HUES6 (cell line): ENCODE measurements around the gene TNFRSF4.
A peak's percentile ranks its signal among the peaks of the same experiment; 100 is the strongest.

Experiments used
- H3K27ac ChIP-seq: 2 replicates; pipeline ENCODE4 v1.7.0; 2013; ENCODE audit warnings: low read depth, mild to moderate bottlenecking, low read length, inconsistent platforms
- H3K27me3 ChIP-seq: 2 replicates; pipeline ENCODE4 v1.6.1; 2013; ENCODE audit warnings: low read length; ENCODE audit not compliant: control insufficient read depth, insufficient read depth
- H3K36me3 ChIP-seq: 2 replicates; pipeline ENCODE4 v1.6.1; 2013; ENCODE audit warnings: low read length; ENCODE audit not compliant: control insufficient read depth, insufficient read depth
- H3K4me1 ChIP-seq: 2 replicates; pipeline ENCODE4 v1.6.1; 2013; ENCODE audit warnings: low read length; ENCODE audit not compliant: control insufficient read depth, insufficient read depth
- H3K4me3 ChIP-seq: 2 replicates; pipeline ENCODE4 v1.5.1; 2013; ENCODE audit warnings: low read depth, low read length
- H3K9ac ChIP-seq: one replicate; pipeline ENCODE4 v1.6.1; 2013; ENCODE audit warnings: mild to moderate bottlenecking, low read length
- H3K9me3 ChIP-seq: 2 replicates; pipeline ENCODE4 v1.6.1; 2013; ENCODE audit warnings: low read depth, low read length; ENCODE audit not compliant: control insufficient read depth, insufficient read depth

Gene TNFRSF4

GRCh38 chr1:1231400-1232207 is 17.7 kb upstream of the TNFRSF4 start, which contains the start of gene SDF4:
Gene SDF4, minus strand, starts transcription at chr1:1232001. Its CDS starts 3,229 bp downstream, at chr1:1228772.
- Histone ChIP-seq H3K27me3 (no peaks in the 10 kb centered on the region), H3K9ac (peak within 1 kb of the TSS; percentile 97), H3K9me3 (0 out of 2 replicates have a peak, but pooled peaks cover 2% of the 10 kb centered on the region), H3K36me3 (peaks cover 27% of the 10 kb centered on the region), H3K4me1 (peaks cover 3% of the 10 kb centered on the region; the same call in 1 of the 2 replicates), H3K4me3 (peak within 1 kb of the TSS; percentile 97), H3K27ac (peak within 1 kb of the TSS; percentile 92)

DNA sequence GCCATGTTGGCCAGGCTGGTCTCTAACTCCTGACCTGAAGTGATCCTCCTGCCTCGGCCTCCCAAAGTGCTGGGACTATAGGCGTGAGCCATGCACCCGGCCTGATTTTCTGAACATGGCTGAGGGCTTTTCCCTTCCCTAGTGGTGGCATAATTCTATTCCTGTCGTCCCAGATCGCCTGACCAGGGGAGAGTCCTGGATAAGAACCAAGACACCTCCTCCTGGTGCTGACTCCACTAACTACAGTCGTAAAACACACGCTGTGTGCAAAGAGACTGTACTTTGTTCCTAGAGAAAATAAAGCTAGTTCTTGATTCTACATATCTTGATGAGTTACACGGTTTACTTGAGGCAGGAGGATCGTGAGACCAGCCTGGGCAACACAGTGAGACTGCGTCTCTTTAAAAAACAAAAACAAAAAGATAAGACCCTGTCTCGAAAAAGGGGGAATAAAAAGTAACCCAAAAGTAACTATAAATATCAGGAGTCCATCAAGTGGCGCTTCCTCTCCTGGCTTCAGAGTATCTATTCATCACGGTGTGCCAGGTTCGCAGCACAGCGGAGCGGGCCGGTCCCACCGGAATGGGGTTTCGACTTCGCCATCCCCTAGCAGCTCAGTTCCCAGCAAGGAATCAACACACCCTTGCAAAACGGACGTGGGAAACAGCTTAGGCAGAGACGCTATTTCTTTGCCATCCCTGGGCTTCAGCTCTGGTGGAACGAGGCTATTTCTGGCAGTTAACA is 16.9 kb upstream of the TNFRSF4 start:
- peaks cover 33% of the 10 kb centered on the region for H3K36me3 ChIP-seq
- peak overlapping the region; percentile 97 for H3K4me3 ChIP-seq
- peak overlapping the region; percentile 97 for H3K9ac ChIP-seq
- peaks cover 3% of the 10 kb centered on the region; the same call in 1 of the 2 replicates for H3K4me1 ChIP-seq
- no peaks in the 10 kb centered on the region for H3K27me3 ChIP-seq
- peak overlapping the region; percentile 92; the same call in 1 of the 2 replicates for H3K27ac ChIP-seq
- H3K9me3 ChIP-seq, result 0 out of 2 replicates have a peak, but pooled peaks cover 2% of the 10 kb centered on the region

DNA sequence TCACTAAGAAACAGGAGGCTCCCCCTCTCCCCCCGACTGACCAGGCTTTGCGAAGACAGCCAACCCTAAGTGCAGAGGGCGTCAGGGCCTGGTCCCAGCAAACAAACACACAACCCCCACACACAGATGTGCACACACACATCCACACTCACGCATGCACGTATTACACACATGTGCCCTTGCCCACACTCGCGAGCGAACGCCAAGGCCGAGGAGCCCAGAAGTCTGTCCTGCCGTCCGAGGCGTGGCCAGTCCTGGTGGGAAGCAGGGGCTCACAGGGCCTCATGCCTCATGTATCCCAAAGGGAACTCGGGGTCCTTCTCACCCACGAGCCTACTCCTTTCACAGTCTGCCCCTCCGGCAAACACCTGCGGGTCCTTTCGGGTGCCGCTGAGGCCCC is 15.8 kb upstream of the TNFRSF4 start:
- H3K27ac ChIP-seq, result no peak overlapping the region
- H3K4me1 ChIP-seq, result peaks cover 3% of the 10 kb centered on the region; the same call in 1 of the 2 replicates
- H3K27me3 ChIP-seq, result no peaks in the 10 kb centered on the region
- H3K36me3 ChIP-seq, result peaks cover 40% of the 10 kb centered on the region
- H3K9me3 ChIP-seq, result 0 out of 2 replicates have a peak, but pooled peaks cover 2% of the 10 kb centered on the region
- no peak overlapping the region for H3K9ac ChIP-seq
- H3K4me3 ChIP-seq, result no peak overlapping the region

- Histone ChIP-seq H3K36me3 (peaks cover 46% of the 10 kb centered on the region), H3K9me3 (0 out of 2 replicates have a peak, but pooled peaks cover 2% of the 10 kb centered on the region)
These were observed 14.8 kb upstream of the TNFRSF4 start for GRCh38 chr1:1228596-1229321.

GRCh38 chr1:1228187-1228586 is 14.2 kb upstream of the TNFRSF4 start:
- Histone ChIP-seq H3K27ac (no peak overlapping the region), H3K9me3 (0 out of 2 replicates have a peak, but pooled peaks cover 2% of the 10 kb centered on the region), H3K9ac (no peak overlapping the region), H3K36me3 (peaks cover 47% of the 10 kb centered on the region), H3K4me3 (no peak overlapping the region), H3K4me1 (peaks cover 3% of the 10 kb centered on the region; the same call in 1 of the 2 replicates), H3K27me3 (no peaks in the 10 kb centered on the region)

More at GRCh38 chr1:1228596-1229321, 14.8 kb upstream of the TNFRSF4 start:
- Histone ChIP-seq H3K27ac (no peak overlapping the region), H3K4me1 (peaks cover 3% of the 10 kb centered on the region; the same call in 1 of the 2 replicates), H3K9ac (no peak overlapping the region), H3K4me3 (no peak overlapping the region), H3K27me3 (no peaks in the 10 kb centered on the region)

GRCh38 chr1:1227386-1227785 is 13.4 kb upstream of the TNFRSF4 start:
- H3K4me1 ChIP-seq, result peaks cover 3% of the 10 kb centered on the region; the same call in 1 of the 2 replicates
- no peak overlapping the region for H3K9ac ChIP-seq
- no peaks in the 10 kb centered on the region for H3K27me3 ChIP-seq
- H3K9me3 ChIP-seq, result no peaks in the 10 kb centered on the region
- H3K27ac ChIP-seq, result no peak overlapping the region
- peaks cover 55% of the 10 kb centered on the region for H3K36me3 ChIP-seq
- no peak overlapping the region for H3K4me3 ChIP-seq

- Histone ChIP-seq H3K27me3 (no peaks in the 10 kb centered on the region), H3K36me3 (peaks cover 60% of the 10 kb centered on the region), H3K9me3 (no peaks in the 10 kb centered on the region), H3K4me3 (no peak overlapping the region), H3K9ac (no peak overlapping the region), H3K4me1 (peaks cover 3% of the 10 kb centered on the region; the same call in 1 of the 2 replicates), H3K27ac (no peak overlapping the region)
These were observed 12.8 kb upstream of the TNFRSF4 start for GRCh38 chr1:1226566-1227362.

GRCh38 chr1:1225913-1226312 is 12.0 kb upstream of the TNFRSF4 start:
- H3K9ac ChIP-seq, result no peak overlapping the region
- H3K9me3 ChIP-seq, result no peaks in the 10 kb centered on the region
- H3K4me1 ChIP-seq, result 0 out of 2 replicates have a peak, but pooled peaks cover 3% of the 10 kb centered on the region
- peaks cover 64% of the 10 kb centered on the region for H3K36me3 ChIP-seq
- H3K27ac ChIP-seq, result no peak overlapping the region
- no peak overlapping the region for H3K4me3 ChIP-seq
- H3K27me3 ChIP-seq, result no peaks in the 10 kb centered on the region

DNA sequence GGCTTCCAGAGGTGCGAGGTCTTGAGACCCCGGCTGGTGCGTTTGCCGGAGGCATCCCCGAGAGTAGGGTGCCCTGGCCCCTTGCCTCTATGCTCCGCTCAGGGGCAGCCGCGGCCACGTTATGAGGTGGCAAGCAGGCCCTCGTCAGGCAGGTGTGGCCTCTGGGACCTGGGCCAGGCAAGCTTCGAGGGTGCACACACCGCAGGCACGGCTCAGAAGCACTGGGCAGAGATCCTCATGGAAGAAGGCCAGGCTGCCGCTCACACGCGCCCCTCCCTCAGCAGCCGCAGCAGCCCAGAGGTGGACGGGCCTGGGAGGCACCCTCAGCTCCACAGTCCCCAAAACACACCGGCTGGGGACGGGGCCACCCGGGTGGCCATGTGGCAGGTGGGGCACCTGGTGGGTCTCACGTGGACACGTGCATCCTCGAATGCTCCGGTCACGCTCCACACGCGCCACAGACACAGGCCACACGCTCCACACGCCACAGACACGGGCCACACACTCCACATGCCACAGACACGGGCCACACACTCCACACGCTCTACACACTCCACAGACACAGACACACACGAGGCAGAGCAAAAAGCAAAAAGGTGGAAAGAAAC is 11.4 kb upstream of the TNFRSF4 start:
- Histone ChIP-seq H3K27ac (no peak overlapping the region), H3K4me1 (no peaks in the 10 kb centered on the region)

More for the DNA sequence above, 11.4 kb upstream of the TNFRSF4 start:
- Histone ChIP-seq H3K27me3 (no peaks in the 10 kb centered on the region), H3K9me3 (no peaks in the 10 kb centered on the region), H3K4me3 (no peak overlapping the region), H3K9ac (no peak overlapping the region), H3K36me3 (peaks cover 68% of the 10 kb centered on the region)
